Lower leg skin (tissue), 4 donors: ENCODE measurements around the gene ENO4. TPM values are rescaled to one million over a fixed set of nuclear protein-coding genes. Genes with fewer than 3 reads are reported as not detected.

Experiments used
- DNase-seq, 2 donors: peaks; one replicate each; pipeline ENCODE4 v3.0.0-alpha.2; 2019; ENCODE audit warnings: low spot score in 2 of 2
- H3K4me3 ChIP-seq: fragments of 200-600 bp; sonication (generic); 2 replicates; pipeline ENCODE4 v1.5.1; 2017; ENCODE audit warnings: mild to moderate bottlenecking, low read depth; ENCODE audit not compliant: poor library complexity, severe bottlenecking
- CTCF ChIP-seq, 3 donors: fragments of 450-650 bp; IDR thresholded peaks; one replicate each; pipeline ENCODE4 v1.5.1; 2016; ENCODE audit warnings: antibody characterized with exemption in 3 of 3, mild to moderate bottlenecking in 3 of 3, moderate library complexity in 2 of 3
- POLR2A ChIP-seq, 2 donors: fragments of 450-650 bp; IDR thresholded peaks; one replicate each; pipeline ENCODE4 v1.6.1; 2016 to 2017; ENCODE audit warnings: antibody characterized with exemption in 2 of 2, mild to moderate bottlenecking in 1 of 2, moderate library complexity in 1 of 2
- WGBS, 2 donors: methylation state at CpG; one replicate each; pipeline ENCODE4 v1.1.5; 2018; 5-methylcytosine and 5-hydroxymethylcytosine counted together
- intact Hi-C: fragments of 100-400 bp; cut with DNase I; formaldehyde crosslinking; loops from one replicate; pipeline ENCODE4 v1.15.0; 2023; ENCODE audit warnings: low total_unique reads
- total RNA-seq, 4 donors: library from RNA; depleted of rRNA; stranded (reverse); fragments of >200 nt; gene quantifications; one replicate each; pipeline ENCODE4 v1.1.0, GENCODE V29; 2016

The ENO4 gene
- total RNA-seq, 4 donors from 2014 or later, result 0.06 to 4.4 TPM; not detected in 2

DNA sequence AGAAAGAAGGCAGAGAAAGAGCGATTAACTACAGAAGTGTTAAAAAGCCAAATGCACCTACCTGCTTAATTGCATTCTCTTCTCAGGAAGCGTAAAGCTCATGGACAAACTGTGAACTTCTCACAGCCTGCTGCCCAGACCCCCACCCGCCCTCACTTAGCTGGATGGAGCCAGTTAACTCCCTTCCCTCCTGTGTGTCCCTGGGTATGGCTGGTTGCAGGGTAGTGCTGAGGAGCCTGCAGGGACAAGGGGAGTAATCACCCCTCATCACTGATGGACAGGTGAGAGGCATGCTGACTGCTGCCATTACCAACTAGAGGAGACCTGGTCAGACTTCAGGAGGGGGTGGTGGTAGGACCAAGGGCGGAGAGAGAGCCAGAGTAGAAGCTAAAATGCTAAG lies 37.5 kb downstream of the ENO4 start:
- H3K4me3 ChIP-seq, result no peak overlapping the region
- WGBS, 2 donors, result 92 to 93% methylated on average over 4 of the region's 4 CpGs
- DNase-seq, result no peak
- TF ChIP-seq POLR2A (IDR thresholded peaks at IDR 0.05), result no peak
- TF ChIP-seq CTCF (IDR thresholded peaks at IDR 0.05), result no peak
- intact Hi-C loops, result no loop called here

GRCh38 chr10:116888380-116889055 lies 39.2 kb downstream of the ENO4 start:
- TF ChIP-seq POLR2A (IDR thresholded peaks at IDR 0.05) (no peak), CTCF (IDR thresholded peaks at IDR 0.05) (no peak)
- WGBS, 2 donors, result 35 to 36% methylated on average over 7 of the region's 7 CpGs
- peak; percentile 59 to 88 for DNase-seq
- intact Hi-C loops, result no loop called here
- no peak overlapping the region for H3K4me3 ChIP-seq

DNA sequence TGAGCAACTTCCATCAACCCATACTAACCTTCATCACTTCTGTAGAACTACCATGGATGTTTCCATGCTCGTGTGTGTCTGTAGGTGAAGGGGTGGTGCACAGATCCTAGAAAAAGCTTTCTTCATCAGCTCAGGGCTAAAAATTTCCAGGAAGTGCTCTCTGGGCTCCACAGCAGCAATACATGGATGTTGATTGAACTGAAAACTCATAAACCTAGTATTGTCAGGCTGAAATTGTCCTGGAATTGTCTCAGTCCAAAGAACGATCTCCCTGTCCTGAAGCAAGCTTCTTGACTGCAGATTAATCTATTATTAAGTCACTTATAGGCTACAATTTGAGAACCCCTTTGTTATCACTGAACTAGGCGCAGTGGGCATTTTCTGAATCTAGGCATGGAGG lies 39.8 kb downstream of the ENO4 start:
- intact Hi-C loops, result no loop called here
- no peak for DNase-seq
- TF ChIP-seq POLR2A (IDR thresholded peaks at IDR 0.05) (no peak), CTCF (IDR thresholded peaks at IDR 0.05) (no peak)
- WGBS, 2 donors, result 48 to 63% methylated on average over 3 of the region's 3 CpGs
- H3K4me3 ChIP-seq, result no peak overlapping the region

DNA sequence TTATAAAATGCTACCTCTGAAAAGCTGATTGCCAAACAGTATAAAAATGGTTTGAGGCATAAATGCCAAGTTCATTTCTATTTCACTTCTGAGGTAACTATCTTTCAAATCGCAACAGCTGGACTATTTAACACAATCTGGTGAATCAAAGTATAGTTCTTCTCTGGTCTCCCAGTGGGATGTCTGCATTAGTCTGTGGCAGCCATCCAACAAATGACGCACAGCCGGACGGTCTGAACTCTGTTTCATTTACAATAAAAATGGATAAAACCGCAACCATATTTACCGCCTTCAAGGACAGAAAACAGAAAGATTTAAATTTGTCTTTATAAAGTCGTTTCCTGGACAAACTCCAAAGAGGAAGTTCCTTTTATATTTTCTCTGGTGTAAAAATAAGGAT lies 41.9 kb downstream of the ENO4 start:
- no peak for DNase-seq
- TF ChIP-seq POLR2A (IDR thresholded peaks at IDR 0.05), result no peak
- TF ChIP-seq CTCF (IDR thresholded peaks at IDR 0.05), result no peak
- 51 to 61% methylated on average over 7 of the region's 7 CpGs for WGBS, 2 donors
- intact Hi-C loops, result no loop called here
- H3K4me3 ChIP-seq, result no peak overlapping the region

GRCh38 chr10:116892907-116893685 lies 43.8 kb downstream of the ENO4 start:
- intact Hi-C loops, result no loop called here
- no peak for DNase-seq
- TF ChIP-seq POLR2A (IDR thresholded peaks at IDR 0.05) (no peak), CTCF (IDR thresholded peaks at IDR 0.05) (no peak)

More at GRCh38 chr10:116892907-116893685, 43.8 kb downstream of the ENO4 start:
- 74 to 76% methylated on average over 11 of the region's 11 CpGs for WGBS, 2 donors
- no peak overlapping the region for H3K4me3 ChIP-seq
